Measurements from ENCODE around the gene ACO1. TPM values are rescaled to one million over a fixed set of nuclear protein-coding genes. Genes with fewer than 3 reads are reported as not detected.

ACO1 gene
- polyA plus RNA-seq, 1 experiment = 330 TPM

GRCh38 chr9:32385885-32386283 lies 1.4 kb downstream of the ACO1 start:
- Histone ChIP-seq H3K27me3 (ENCODE audit: control insufficient read depth, insufficient read depth, low read length) (no peaks in the 10 kb centered on the region), H3K9me3 (ENCODE audit: control insufficient read depth, insufficient read depth, low read length) (no peaks in the 10 kb centered on the region; the same call in 1 of the 2 replicates), H3K27ac (ENCODE audit: low read depth, low read length) (no peak overlapping the region), H3K4me3 (ENCODE audit: low read depth, low read length) (peak overlapping the region; percentile 95)
- ChIA-PET POLR2A (interaction anchor here (2.3 kb wide), 1 partner anchor 640 kb away, joined by 13 read pairs; the partner anchor contains the start of gene DNAJA1), CTCF (interaction anchor here (0.6 to 4.7 kb wide), 6 partner anchors 45 to 193 kb away, joined by 3 to 42 read pairs (median 3); partner anchors contain the start of gene NDUFB6)
- DNase-seq (ENCODE audit: low read depth, low spot score) = no peak
- no peak for TF ChIP-seq CTCF (IDR thresholded peaks at IDR 0.05; ENCODE audit: low read depth, low read length)

- Histone ChIP-seq H3K27me3 (ENCODE audit: control insufficient read depth, insufficient read depth, low read length) (no peaks in the 10 kb centered on the region), H3K27ac (ENCODE audit: low read depth, low read length) (no peak overlapping the region), H3K4me3 (ENCODE audit: low read depth, low read length) (peak overlapping the region; percentile 95), H3K9me3 (ENCODE audit: control insufficient read depth, insufficient read depth, low read length) (no peaks in the 10 kb centered on the region; the same call in 1 of the 2 replicates)
- CTCF ChIA-PET = interaction anchor here (1.2 to 1.4 kb wide), 2 partner anchors 8 to 193 kb away, joined by 3 to 5 read pairs; no protein-coding TSS in a partner anchor
- DNase-seq (ENCODE audit: low read depth, low spot score) = no peak
- no peak for TF ChIP-seq CTCF (IDR thresholded peaks at IDR 0.05; ENCODE audit: low read depth, low read length)
- POLR2A ChIA-PET = no interaction called here
Observed at GRCh38 chr9:32387256-32387655, 2.8 kb downstream of the ACO1 start.

- H3K4me3 ChIP-seq (ENCODE audit: low read depth, low read length) = no peak overlapping the region
- POLR2A ChIA-PET = no interaction called here
- H3K27ac ChIP-seq (ENCODE audit: low read depth, low read length) = no peak overlapping the region
- no peaks in the 10 kb centered on the region; the same call in 1 of the 2 replicates for H3K9me3 ChIP-seq (ENCODE audit: control insufficient read depth, insufficient read depth, low read length)
- H3K27me3 ChIP-seq (ENCODE audit: control insufficient read depth, insufficient read depth, low read length) = no peaks in the 10 kb centered on the region
- CTCF ChIA-PET = interaction anchor here (1.6 to 2.0 kb wide), 2 partner anchors 183 to 190 kb away, joined by 8 to 12 read pairs; partner anchors contain the start of gene NDUFB6
- DNase-seq (ENCODE audit: low read depth, low spot score) = no peak
- TF ChIP-seq CTCF (IDR thresholded peaks at IDR 0.05; ENCODE audit: low read depth, low read length) = no peak
Observed at GRCh38 chr9:32389365-32389764, 4.9 kb downstream of the ACO1 start.

- POLR2A ChIA-PET = interaction anchor here (1.7 kb wide), 1 partner anchor 9 kb away, joined by 9 read pairs; the partner anchor contains the start of gene ACO1
- CTCF ChIA-PET = interaction anchor here (0.9 to 3.8 kb wide), 3 partner anchors 10 to 186 kb away, joined by 3 to 19 read pairs (median 3); partner anchors contain the start of gene ACO1
- no peak for TF ChIP-seq CTCF (IDR thresholded peaks at IDR 0.05; ENCODE audit: low read depth, low read length)
- no peak for DNase-seq (ENCODE audit: low read depth, low spot score)
- no peaks in the 10 kb centered on the region for H3K27me3 ChIP-seq (ENCODE audit: control insufficient read depth, insufficient read depth, low read length)
- no peaks in the 10 kb centered on the region for H3K9me3 ChIP-seq (ENCODE audit: control insufficient read depth, insufficient read depth, low read length)
- no peak overlapping the region for H3K4me3 ChIP-seq (ENCODE audit: low read depth, low read length)
- peak overlapping the region; percentile 25 for H3K27ac ChIP-seq (ENCODE audit: low read depth, low read length)
Observed at GRCh38 chr9:32393911-32394310, 9.5 kb downstream of the ACO1 start.

GRCh38 chr9:32394381-32395049 lies 10.1 kb downstream of the ACO1 start:
- no peak for TF ChIP-seq CTCF (IDR thresholded peaks at IDR 0.05; ENCODE audit: low read depth, low read length)
- no peaks in the 10 kb centered on the region for H3K9me3 ChIP-seq (ENCODE audit: control insufficient read depth, insufficient read depth, low read length)
- peak overlapping the region; percentile 87 for H3K27ac ChIP-seq (ENCODE audit: low read depth, low read length)
- POLR2A ChIA-PET = interaction anchor here (1.7 kb wide), 1 partner anchor 10 kb away, joined by 9 read pairs; the partner anchor contains the start of gene ACO1
- CTCF ChIA-PET = no interaction called here
- H3K27me3 ChIP-seq (ENCODE audit: control insufficient read depth, insufficient read depth, low read length) = no peaks in the 10 kb centered on the region
- DNase-seq (ENCODE audit: low read depth, low spot score) = no peak
- H3K4me3 ChIP-seq (ENCODE audit: low read depth, low read length) = no peak overlapping the region
